Mesenchymal stem cell (in vitro differentiated cells and primary cell): ENCODE measurements around the gene CCDC120. TPM values are rescaled to one million over a fixed set of nuclear protein-coding genes. Genes with fewer than 3 reads are reported as not detected.

Source experiments
- DNase-seq: peaks from one replicate; pipeline ENCODE4 v3.0.0-alpha.2; 2013
- H2AFZ ChIP-seq: one replicate; pipeline ENCODE4 v1.6.1; 2013; ENCODE audit warnings: low read depth, mild to moderate bottlenecking, control low read depth, inconsistent platforms, low read length, moderate library complexity
- H2AK5ac ChIP-seq: 2 replicates; pipeline ENCODE4 v1.6.1; 2013; ENCODE audit warnings: low read length, moderate library complexity, mild to moderate bottlenecking, inconsistent platforms; ENCODE audit not compliant: severe bottlenecking
- H2BK120ac ChIP-seq: one replicate; pipeline ENCODE4 v1.6.1; 2013; ENCODE audit warnings: low read depth, mild to moderate bottlenecking, inconsistent platforms, low read length, moderate library complexity
- H2BK12ac ChIP-seq, 2 experiments: one replicate each; pipeline ENCODE4 v1.6.1; 2013; ENCODE audit warnings: inconsistent platforms in 2 of 2, low read length in 2 of 2, mild to moderate bottlenecking in 2 of 2, moderate library complexity in 2 of 2, control low read depth in 1 of 2
- H2BK15ac ChIP-seq: one replicate; pipeline ENCODE4 v1.6.1; 2013; ENCODE audit warnings: mild to moderate bottlenecking, low read depth, inconsistent platforms; ENCODE audit not compliant: poor library complexity, severe bottlenecking
- H2BK5ac ChIP-seq: 2 replicates; pipeline ENCODE4 v1.6.1; 2013; ENCODE audit warnings: low read depth, mild to moderate bottlenecking, low read length, control low read depth, inconsistent platforms; ENCODE audit not compliant: poor library complexity, severe bottlenecking
- H3K14ac ChIP-seq, 2 experiments: one replicate each; pipeline ENCODE4 v1.6.1; 2013; ENCODE audit warnings: inconsistent platforms in 2 of 2, low read length in 2 of 2, control low read depth in 1 of 2, mild to moderate bottlenecking in 1 of 2, moderate library complexity in 1 of 2
- H3K18ac ChIP-seq, 2 experiments: one replicate each; pipeline ENCODE4 v1.6.1; 2013; ENCODE audit warnings: inconsistent platforms in 2 of 2, low read length in 2 of 2, control low read depth in 1 of 2, low read depth in 1 of 2, mild to moderate bottlenecking in 1 of 2
- H3K23ac ChIP-seq, 2 experiments: one replicate each; pipeline ENCODE4 v1.6.1; 2013; ENCODE audit warnings: inconsistent platforms in 2 of 2, low read length in 2 of 2, mild to moderate bottlenecking in 2 of 2, moderate library complexity in 2 of 2, control low read depth in 1 of 2
- H3K27ac ChIP-seq: 2 replicates; pipeline ENCODE4 v1.5.1; 2013; ENCODE audit warnings: mild to moderate bottlenecking, moderate library complexity, low read length, control low read depth, inconsistent platforms; ENCODE audit not compliant: poor library complexity, severe bottlenecking
- H3K27me3 ChIP-seq, 2 experiments: 2 replicates each; pipeline versions ENCODE4 v1.6.1 to v1.7.0; 2013; ENCODE audit warnings: low read length in 2 of 2, mild to moderate bottlenecking in 2 of 2, moderate library complexity in 2 of 2, control low read depth in 1 of 2, inconsistent platforms in 1 of 2; ENCODE audit not compliant: control insufficient read depth in 1 of 2, insufficient read depth in 1 of 2
- H3K36me3 ChIP-seq, 2 experiments: 2 replicates each; pipeline versions ENCODE4 v1.6.1 to v1.7.0; 2013; ENCODE audit warnings: low read length in 2 of 2, control low read depth in 1 of 2, inconsistent platforms in 1 of 2, low read depth in 1 of 2, mild to moderate bottlenecking in 1 of 2; ENCODE audit not compliant: insufficient read depth in 2 of 2, control insufficient read depth in 1 of 2
- H3K4ac ChIP-seq, 2 experiments: one replicate each; pipeline ENCODE4 v1.6.1; 2013; ENCODE audit warnings: inconsistent platforms in 2 of 2, low read length in 2 of 2, mild to moderate bottlenecking in 2 of 2, moderate library complexity in 2 of 2, control low read depth in 1 of 2, low read depth in 1 of 2
- H3K4me1 ChIP-seq: 2 replicates; pipeline ENCODE4 v1.6.1; 2013; ENCODE audit warnings: low read depth, low read length, control low read depth; ENCODE audit not compliant: control insufficient read depth, insufficient read depth
- H3K4me2 ChIP-seq: 2 replicates; pipeline ENCODE4 v1.6.1; 2013; ENCODE audit warnings: low read length, mild to moderate bottlenecking, inconsistent platforms; ENCODE audit not compliant: poor library complexity, severe bottlenecking
- H3K4me3 ChIP-seq, 2 experiments: 2 replicates each; pipeline versions ENCODE4 v1.5.1 to v1.7.0; 2013; ENCODE audit warnings: low read length in 2 of 2, mild to moderate bottlenecking in 2 of 2, control low read depth in 1 of 2, low read depth in 1 of 2; ENCODE audit not compliant: insufficient read depth in 1 of 2
- H3K79me1 ChIP-seq: replicated peaks from 2 replicates; pipeline ENCODE4 v1.6.1; 2013; ENCODE audit warnings: mild to moderate bottlenecking, control low read depth, low read length, inconsistent platforms; ENCODE audit not compliant: poor library complexity, severe bottlenecking
- H3K9ac ChIP-seq: 2 replicates; pipeline ENCODE4 v1.7.0; 2013; ENCODE audit warnings: mild to moderate bottlenecking, low read length, moderate library complexity
- H3K9me3 ChIP-seq: 2 replicates; pipeline ENCODE4 v1.7.0; 2013; ENCODE audit warnings: mild to moderate bottlenecking, low read length; ENCODE audit not compliant: control insufficient read depth
- H4K8ac ChIP-seq: one replicate; pipeline ENCODE4 v1.6.1; 2013; ENCODE audit warnings: inconsistent platforms, mild to moderate bottlenecking, low read length, moderate library complexity
- H4K91ac ChIP-seq: one replicate; pipeline ENCODE4 v1.6.1; 2013; ENCODE audit warnings: mild to moderate bottlenecking, low read length, inconsistent platforms
- WGBS: methylation state at CpG from one replicate; pipeline ENCODE4 v1.1.7; 2013; ENCODE audit warnings: mixed read lengths; 5-methylcytosine and 5-hydroxymethylcytosine counted together
- polyA plus RNA-seq, 2 experiments: library from polyadenylated mRNA; stranded (reverse); fragments of 200-250 nt; gene quantifications; one replicate each; pipeline ENCODE4 v1.2.3, GENCODE V29; 2013

CCDC120 gene, protein sequence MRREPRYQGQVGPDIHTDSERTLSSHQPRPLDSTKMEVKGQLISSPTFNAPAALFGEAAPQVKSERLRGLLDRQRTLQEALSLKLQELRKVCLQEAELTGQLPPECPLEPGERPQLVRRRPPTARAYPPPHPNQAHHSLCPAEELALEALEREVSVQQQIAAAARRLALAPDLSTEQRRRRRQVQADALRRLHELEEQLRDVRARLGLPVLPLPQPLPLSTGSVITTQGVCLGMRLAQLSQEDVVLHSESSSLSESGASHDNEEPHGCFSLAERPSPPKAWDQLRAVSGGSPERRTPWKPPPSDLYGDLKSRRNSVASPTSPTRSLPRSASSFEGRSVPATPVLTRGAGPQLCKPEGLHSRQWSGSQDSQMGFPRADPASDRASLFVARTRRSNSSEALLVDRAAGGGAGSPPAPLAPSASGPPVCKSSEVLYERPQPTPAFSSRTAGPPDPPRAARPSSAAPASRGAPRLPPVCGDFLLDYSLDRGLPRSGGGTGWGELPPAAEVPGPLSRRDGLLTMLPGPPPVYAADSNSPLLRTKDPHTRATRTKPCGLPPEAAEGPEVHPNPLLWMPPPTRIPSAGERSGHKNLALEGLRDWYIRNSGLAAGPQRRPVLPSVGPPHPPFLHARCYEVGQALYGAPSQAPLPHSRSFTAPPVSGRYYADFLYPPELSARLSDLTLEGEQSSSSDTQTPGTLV
- 4.3 TPM for polyA plus RNA-seq (2013, experiment 1 of 2)
- polyA plus RNA-seq (2013, experiment 2 of 2) = 4.0 TPM

DNA sequence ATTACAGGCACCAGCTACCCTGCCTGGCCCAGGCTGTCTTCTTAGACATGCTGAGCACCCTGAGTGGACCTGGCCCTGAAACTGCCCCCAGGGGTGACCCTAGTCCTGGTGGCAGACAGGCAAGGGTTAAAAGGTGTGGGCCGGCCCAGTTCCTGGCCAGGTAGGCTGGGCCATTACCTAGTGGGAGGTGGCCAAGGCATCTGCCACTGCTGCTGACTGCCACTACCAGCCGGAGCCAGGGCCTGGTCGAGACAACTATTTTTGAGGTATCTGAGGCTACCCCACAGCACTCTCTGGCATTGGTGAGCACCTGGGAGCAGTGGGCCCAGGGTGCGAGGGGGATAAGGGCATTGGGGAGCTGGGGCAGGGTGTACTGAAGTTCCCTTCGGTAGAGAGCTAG is at the start of gene CCDC120:
CCDC120 (plus strand) TSS at position 206 of the 400 bp plus-strand sequence. CDS start 3,043 bp downstream, outside the sequence.
- Histone ChIP-seq H3K23ac (no peak within 1 kb of the TSS), H2BK5ac (no peak within 1 kb of the TSS), H3K4ac (no peak within 1 kb of the TSS), H3K9ac (no peak within 1 kb of the TSS), H3K36me3 (peaks cover 0 to 17% of the 10 kb centered on the region in 2 experiments), H3K4me3 (no peak within 1 kb of the TSS), H3K4me1 (peaks cover 5% of the 10 kb centered on the region), H2AFZ (no peak within 1 kb of the TSS), H2BK120ac (no peak within 1 kb of the TSS), H3K14ac (no peak within 1 kb of the TSS), H2AK5ac (no peak within 1 kb of the TSS), H2BK12ac (no peak within 1 kb of the TSS), H3K79me1 (peaks cover 22% of the 10 kb centered on the region), H3K27ac (no peak within 1 kb of the TSS), H4K91ac (no peak within 1 kb of the TSS), H3K9me3 (peaks cover 5% of the 10 kb centered on the region), H3K18ac (no peak within 1 kb of the TSS), H3K4me2 (no peak within 1 kb of the TSS), H4K8ac (no peak within 1 kb of the TSS), H2BK15ac (no peak within 1 kb of the TSS), H3K27me3 (peaks cover 0 to 8% of the 10 kb centered on the region in 2 experiments)
- 46% methylated on average over 5 of the region's 5 CpGs for WGBS
- DNase-seq = no peak

DNA sequence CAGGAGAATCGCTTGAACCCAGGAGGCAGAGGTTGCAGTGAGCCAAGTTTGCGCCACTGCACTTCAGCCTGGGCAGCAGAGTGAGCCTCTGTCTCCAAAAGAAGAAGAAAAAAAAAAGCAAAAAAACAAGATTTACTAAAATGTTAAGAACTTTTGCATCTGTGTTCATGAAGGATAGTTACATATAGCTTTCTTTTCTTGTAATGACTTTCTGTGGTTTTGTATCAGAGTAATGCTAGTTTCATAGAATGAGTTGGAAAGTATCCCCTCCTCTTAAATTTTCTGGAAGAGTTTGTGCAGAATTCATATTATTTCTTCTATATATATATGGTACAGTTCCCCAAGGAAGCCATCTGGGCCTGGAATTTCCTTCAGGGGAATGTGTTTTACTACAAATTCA is 39.7 kb upstream of the CCDC120 start:
- Histone ChIP-seq H3K36me3 (no peaks in the 10 kb centered on the region), H3K9ac (no peak overlapping the region), H4K91ac (no peak overlapping the region), H3K4me3 (no peak overlapping the region), H2BK5ac (no peak overlapping the region), H2BK120ac (no peak overlapping the region), H3K4me1 (no peaks in the 10 kb centered on the region), H2AK5ac (no peak overlapping the region), H2BK12ac (no peak overlapping the region), H3K18ac (no peak overlapping the region), H3K27ac (no peak overlapping the region), H3K9me3 (no peaks in the 10 kb centered on the region), H3K27me3 (no peaks in the 10 kb centered on the region), H2BK15ac (no peak overlapping the region), H3K23ac (no peak overlapping the region), H3K14ac (no peak overlapping the region), H3K79me1 (no peaks in the 10 kb centered on the region), H3K4ac (no peak overlapping the region), H3K4me2 (no peak overlapping the region), H2AFZ (no peak overlapping the region), H4K8ac (no peak overlapping the region)
- WGBS = 100% methylated on average over 1 of the region's 2 CpGs
- DNase-seq = no peak

DNA sequence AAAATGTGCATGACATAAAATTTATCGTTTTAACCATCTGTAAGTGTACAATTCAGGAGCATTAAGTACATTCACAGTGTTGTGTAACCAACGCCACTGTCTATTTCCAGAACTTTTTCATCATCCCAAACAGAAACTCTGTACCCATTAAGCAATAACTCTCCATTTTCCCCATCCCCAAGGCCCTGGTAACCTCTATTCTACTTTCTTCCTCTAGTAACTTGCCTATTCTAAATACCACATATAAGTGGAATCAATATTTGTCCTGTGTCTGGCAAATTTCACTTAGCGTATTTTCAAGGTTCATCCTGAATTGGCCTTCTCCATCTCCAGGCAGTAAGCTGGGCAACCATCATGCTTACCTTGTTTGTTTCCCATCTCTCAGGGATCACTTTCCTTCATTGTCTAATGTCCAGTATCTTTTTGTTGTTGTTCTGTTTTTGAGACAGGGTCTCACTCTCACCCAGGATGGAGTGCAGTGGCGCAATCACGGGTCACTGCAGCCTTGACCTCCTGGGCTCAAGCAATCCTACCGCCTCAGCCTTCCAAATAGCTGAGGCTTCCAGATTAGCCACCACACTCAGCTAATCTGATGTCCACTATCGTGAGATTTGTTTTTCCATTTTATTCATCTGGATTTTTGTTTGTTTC is 39.1 kb upstream of the CCDC120 start:
- 92% methylated on average over 7 of the region's 7 CpGs for WGBS
- H3K14ac ChIP-seq = no peak overlapping the region

DNA sequence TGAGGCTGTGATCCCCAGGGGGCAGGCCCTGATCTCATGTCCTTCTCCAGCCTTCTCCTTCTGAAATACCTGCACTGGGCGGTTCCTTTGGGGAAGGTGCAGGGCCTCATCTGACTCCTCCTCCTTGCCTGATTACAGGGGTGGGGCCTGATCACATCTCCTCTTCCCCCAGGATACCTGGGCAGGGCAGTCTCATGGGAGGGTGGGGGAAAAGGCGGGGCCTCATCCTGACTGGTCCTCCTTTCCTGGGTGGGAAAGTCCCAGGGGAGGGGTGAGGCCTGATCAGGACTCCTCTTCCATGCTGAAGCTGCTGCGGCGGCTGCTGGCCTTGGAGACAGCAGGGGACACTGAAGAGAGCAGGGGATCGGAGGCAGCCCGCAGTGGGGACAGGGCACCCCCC is 28.9 kb upstream of the CCDC120 start:
- H3K36me3 ChIP-seq = peaks cover 45 to 60% of the 10 kb centered on the region in 2 experiments
- no peak overlapping the region for H3K4ac ChIP-seq
- H3K79me1 ChIP-seq = peaks cover 9% of the 10 kb centered on the region
- H3K4me1 ChIP-seq = peaks cover 7% of the 10 kb centered on the region
- H2AK5ac ChIP-seq = no peak overlapping the region
- WGBS = 100% methylated on average over 2 of the region's 6 CpGs
- H2BK5ac ChIP-seq = no peak overlapping the region
- no peak overlapping the region for H3K18ac ChIP-seq
- H4K8ac ChIP-seq = no peak overlapping the region
- H2AFZ ChIP-seq = no peak overlapping the region
- H2BK12ac ChIP-seq = no peak overlapping the region
- no peak overlapping the region for H4K91ac ChIP-seq
- no peaks in the 10 kb centered on the region for H3K27me3 ChIP-seq
- H3K9ac ChIP-seq = no peak overlapping the region
- H2BK15ac ChIP-seq = no peak overlapping the region
- no peak overlapping the region for H3K27ac ChIP-seq
- no peak overlapping the region for H3K4me2 ChIP-seq
- H3K23ac ChIP-seq = no peak overlapping the region
- H2BK120ac ChIP-seq = no peak overlapping the region
- no peaks in the 10 kb centered on the region for H3K9me3 ChIP-seq
- H3K14ac ChIP-seq = no peak overlapping the region
- no peak for DNase-seq
- H3K4me3 ChIP-seq = no peak overlapping the region

More for the DNA sequence above, 39.1 kb upstream of the CCDC120 start:
- no peak overlapping the region for H2AFZ ChIP-seq
- H2BK12ac ChIP-seq = no peak overlapping the region
- no peak overlapping the region for H2BK120ac ChIP-seq
- H2BK15ac ChIP-seq = no peak overlapping the region
- H3K4me1 ChIP-seq = no peaks in the 10 kb centered on the region
- no peak overlapping the region for H3K23ac ChIP-seq
- H3K27ac ChIP-seq = no peak overlapping the region
- H3K9me3 ChIP-seq = peaks cover 3% of the 10 kb centered on the region
- H2BK5ac ChIP-seq = no peak overlapping the region
- H4K8ac ChIP-seq = no peak overlapping the region
- H3K4me3 ChIP-seq = no peak overlapping the region
- no peaks in the 10 kb centered on the region for H3K27me3 ChIP-seq
- H3K9ac ChIP-seq = no peak overlapping the region
- no peak overlapping the region for H3K4ac ChIP-seq
- no peak overlapping the region for H3K18ac ChIP-seq
- no peak overlapping the region for H3K4me2 ChIP-seq
- no peaks in the 10 kb centered on the region for H3K79me1 ChIP-seq
- no peak for DNase-seq
- H2AK5ac ChIP-seq = no peak overlapping the region
- H3K36me3 ChIP-seq = peaks cover 4 to 5% of the 10 kb centered on the region in 2 experiments
- H4K91ac ChIP-seq = no peak overlapping the region
